H1 (cell line): Measurements from ENCODE around the gene TMPRSS4. TPM values are rescaled to one million over a fixed set of nuclear protein-coding genes. Genes with fewer than 3 reads are reported as not detected.

Source experiments
- CTCF ChIA-PET: fragments of 300-600 bp; sonication (Branson Sonifier 250); formaldehyde crosslinking; loops from one replicate; lab custom pipeline; 2021; ENCODE audit not compliant: partially characterized antibody; lab: Charles Lee
- POLR2A ChIA-PET: fragments of 300-600 bp; sonication (Branson Sonifier 250); formaldehyde crosslinking; loops from one replicate; lab custom pipeline; 2021; ENCODE audit warnings: inconsistent platforms; ENCODE audit not compliant: partially characterized antibody; lab: Charles Lee
- DNase-seq, 2 experiments: peaks; one replicate each; pipeline versions ENCODE4 v3.0.0 to v3.0.0-alpha.2; 2010 to 2022; ENCODE audit warnings: low spot score in 2 of 2, low read depth in 1 of 2, mixed read lengths in 1 of 2
- FAIRE-seq: peaks from 2 replicates; lab custom pipeline; 2011; peaks lifted over from hg19 to GRCh38; lab: Jason Lieb, UNC
- H2AFZ ChIP-seq: 2 replicates; pipeline ENCODE4 v1.8.1; 2012; ENCODE audit warnings: low read length, inconsistent platforms
- H2AK5ac ChIP-seq: 2 replicates; pipeline ENCODE4 v1.6.1; 2013; ENCODE audit warnings: low read depth, low read length
- H2BK120ac ChIP-seq: replicated peaks from 2 replicates; pipeline ENCODE3; 2013; ENCODE audit warnings: low read depth, low read length, inconsistent platforms
- H2BK12ac ChIP-seq: 2 replicates; pipeline ENCODE4 v1.6.1; 2013; ENCODE audit warnings: low read depth, low read length
- H2BK15ac ChIP-seq: 2 replicates; pipeline ENCODE4 v1.6.1; 2013; ENCODE audit warnings: low read length
- H2BK20ac ChIP-seq: 2 replicates; pipeline ENCODE4 v1.6.1; 2013; ENCODE audit warnings: low read length
- H2BK5ac ChIP-seq: 2 replicates; pipeline ENCODE4 v1.6.1; 2013; ENCODE audit warnings: low read depth, low read length
- H3K14ac ChIP-seq: 2 replicates; pipeline ENCODE4 v1.6.1; 2013; ENCODE audit warnings: inconsistent platforms; ENCODE audit not compliant: insufficient read length
- H3K18ac ChIP-seq: 2 replicates; pipeline ENCODE4 v1.6.1; 2013; ENCODE audit warnings: low read length; ENCODE audit errors: extremely low read depth
- H3K23ac ChIP-seq: 2 replicates; pipeline ENCODE4 v1.6.1; 2013; ENCODE audit warnings: inconsistent platforms; ENCODE audit not compliant: insufficient read length
- H3K23me2 ChIP-seq: 2 replicates; pipeline ENCODE4 v1.6.1; 2013; ENCODE audit warnings: low read depth, low read length
- H3K27ac ChIP-seq: 2 replicates; pipeline ENCODE4 v1.6.1; 2011; ENCODE audit warnings: low read depth, low read length, inconsistent platforms
- H3K27me3 ChIP-seq, 4 experiments: replicated peaks in 1 of 4; 1 replicate in 1 of 4; 2 replicates in 3 of 4; pipeline versions ENCODE4 v1.6.1 to v1.8.1; 2011 to 2013; ENCODE audit warnings: low read length in 3 of 4, mild to moderate bottlenecking in 3 of 4, inconsistent platforms in 2 of 4, mixed read lengths in 2 of 4, moderate library complexity in 1 of 4; ENCODE audit not compliant: control insufficient read depth in 3 of 4, insufficient read depth in 3 of 4; ENCODE audit errors: extremely low read depth in 1 of 4
- H3K36me3 ChIP-seq, 4 experiments: 2 replicates each; pipeline versions ENCODE4 v1.6.1 to v1.8.1; 2011 to 2013; ENCODE audit warnings: mild to moderate bottlenecking in 4 of 4, low read length in 3 of 4, moderate library complexity in 2 of 4, control low read depth in 1 of 4, inconsistent platforms in 1 of 4; ENCODE audit not compliant: insufficient read depth in 4 of 4, control insufficient read depth in 2 of 4
- H3K4ac ChIP-seq: replicated peaks from 2 replicates; pipeline ENCODE3; 2013; ENCODE audit warnings: low read length, low read depth, mixed read lengths, inconsistent platforms; ENCODE audit not compliant: insufficient read length
- H3K4me1 ChIP-seq, 4 experiments: replicated peaks in 1 of 4; 1 replicate in 1 of 4; 2 replicates in 3 of 4; pipeline versions ENCODE4 v1.6.1 to v1.8.1; 2011 to 2013; ENCODE audit warnings: low read length in 3 of 4, inconsistent platforms in 2 of 4, mixed read lengths in 1 of 4; ENCODE audit not compliant: insufficient read depth in 4 of 4, control insufficient read depth in 3 of 4
- H3K4me2 ChIP-seq, 2 experiments: 2 replicates each; pipeline versions ENCODE4 v1.6.1 to v1.8.1; 2011 to 2013; ENCODE audit warnings: low read depth in 2 of 2, low read length in 2 of 2, control low read depth in 1 of 2, inconsistent platforms in 1 of 2, mild to moderate bottlenecking in 1 of 2; ENCODE audit not compliant: insufficient read depth in 1 of 2
- H3K4me3 ChIP-seq, 4 experiments: fragments of 200-600, 300-600 bp in 1 of 4; sonication (generic), shearing (Covaris generic), sonication (Bioruptor Twin) in 1 of 4; 2 replicates each; pipeline versions ENCODE4 v1.5.1 to v1.8.1; 2011 to 2016; ENCODE audit warnings: low read length in 4 of 4, low read depth in 3 of 4, control low read depth in 2 of 4, inconsistent platforms in 2 of 4, mild to moderate bottlenecking in 2 of 4, mixed read lengths in 1 of 4, moderate library complexity in 1 of 4; ENCODE audit not compliant: insufficient read depth in 2 of 4; ENCODE audit errors: extremely low read depth in 1 of 4
- H3K56ac ChIP-seq: replicated peaks from 2 replicates; pipeline ENCODE3; 2013; ENCODE audit warnings: low read depth, mild to moderate bottlenecking, mixed read lengths, low read length, inconsistent platforms; ENCODE audit not compliant: insufficient read length
- H3K79me1 ChIP-seq: 2 replicates; pipeline ENCODE4 v1.6.1; 2013; ENCODE audit warnings: low read depth, low read length, control low read depth
- H3K79me2 ChIP-seq, 2 experiments: 2 replicates each; pipeline versions ENCODE4 v1.6.1 to v1.8.1; 2012 to 2013; ENCODE audit warnings: low read length in 2 of 2, mild to moderate bottlenecking in 2 of 2, inconsistent platforms in 1 of 2; ENCODE audit not compliant: insufficient read depth in 2 of 2, control insufficient read depth in 1 of 2
- H3K9ac ChIP-seq, 4 experiments: replicated peaks in 1 of 4; 1 replicate in 1 of 4; 2 replicates in 3 of 4; pipeline versions ENCODE4 v1.6.1 to v1.8.1; 2011 to 2013; ENCODE audit warnings: low read depth in 3 of 4, low read length in 3 of 4, control low read depth in 2 of 4, mild to moderate bottlenecking in 2 of 4, moderate library complexity in 2 of 4, inconsistent platforms in 1 of 4; ENCODE audit errors: extremely low read depth in 1 of 4
- H3K9me3 ChIP-seq, 2 experiments: 2 replicates each; pipeline versions ENCODE4 v1.6.1 to v1.8.1; 2012 to 2013; ENCODE audit warnings: mild to moderate bottlenecking in 2 of 2, moderate library complexity in 2 of 2, control low read depth in 1 of 2, inconsistent platforms in 1 of 2, low read depth in 1 of 2, low read length in 1 of 2, mixed read lengths in 1 of 2; ENCODE audit not compliant: insufficient read depth in 2 of 2
- H4K20me1 ChIP-seq, 2 experiments: replicated peaks in 1 of 2; 2 replicates each; pipeline versions ENCODE3 to v1.8.1; 2011 to 2013; ENCODE audit warnings: inconsistent platforms in 2 of 2, low read length in 2 of 2, mild to moderate bottlenecking in 1 of 2; ENCODE audit not compliant: insufficient read depth in 2 of 2, control insufficient read depth in 1 of 2
- H4K5ac ChIP-seq: 2 replicates; pipeline ENCODE4 v1.6.1; 2013; ENCODE audit warnings: low read length, low read depth, mixed read lengths, inconsistent platforms; ENCODE audit not compliant: insufficient read length
- H4K8ac ChIP-seq: 2 replicates; pipeline ENCODE4 v1.8.0; 2013; ENCODE audit warnings: mild to moderate bottlenecking, moderate library complexity, low read length, inconsistent platforms; ENCODE audit not compliant: insufficient read depth; ENCODE audit errors: extremely low read depth
- H4K91ac ChIP-seq: replicated peaks from 2 replicates; pipeline ENCODE3; 2013; ENCODE audit warnings: low read length, mixed read lengths, inconsistent platforms; ENCODE audit not compliant: insufficient read length
- GTF2F1 ChIP-seq: IDR thresholded peaks from 2 replicates; pipeline ENCODE4 v1.6.1; 2012; ENCODE audit warnings: low read depth, low read length, improper control_type of control experiment, borderline replicate concordance
- RNF2 ChIP-seq: fragments of 200-900, 300-1000 bp; sonication (generic); IDR thresholded peaks from 2 replicates; pipeline ENCODE4 v1.7.1; 2016; ENCODE audit warnings: borderline replicate concordance, low read depth, mild to moderate bottlenecking, antibody characterized with exemption, low read length; ENCODE audit not compliant: poor library complexity, severe bottlenecking; ENCODE audit errors: missing control alignments
- TBP ChIP-seq: IDR thresholded peaks from 2 replicates; pipeline ENCODE4 v1.6.1; 2011; ENCODE audit warnings: low read depth, low read length, improper control_type of control experiment
- WGBS, 2 experiments: shearing (Covaris generic) in 1 of 2; methylation state at CpG; one replicate each; pipeline versions ENCODE4 v1.1.6 to v1.1.7; 2013 to 2015; ENCODE audit warnings: low lambda C conversion rate in 2 of 2, mixed read lengths in 2 of 2, inconsistent platforms in 1 of 2, low coverage in 1 of 2, missing lambda C conversion rate in 1 of 2; ENCODE audit not compliant: insufficient replicate concordance in 2 of 2, insufficient coverage in 1 of 2, insufficient read length in 1 of 2; ENCODE audit errors: extremely low coverage in 1 of 2, missing lambda C conversion rate in 1 of 2; 5-methylcytosine and 5-hydroxymethylcytosine counted together
- polyA plus RNA-seq, 7 experiments: library from polyadenylated mRNA; depleted of rRNA in 3 of 7; stranded (reverse) in 5 of 7; unstranded in 2 of 7; fragments of >200 nt in 5 of 7; fragments of 200-250 nt in 2 of 7; gene quantifications; 1 replicate in 5 of 7; 2 replicates in 1 of 7; 4 replicates in 1 of 7; pipeline versions ENCODE4 v1.2.1 to v1.2.3, GENCODE V29; 2011 to 2013; ENCODE audit warnings: missing spikeins in 2 of 7, mixed read lengths in 2 of 7
- total RNA-seq: library from RNA; stranded (reverse); fragmentation: NEBNext Ultra II Directional; extraction: Animal tissue kit (Norgen Biotek cat#: 25700); gene quantifications from 2 replicates; pipeline ENCODE4 v1.2.1, GENCODE V29; 2021

The TMPRSS4 gene
- total and polyA plus RNA-seq, 2 of the 8 experiments (the other 6 are each of a cell fraction or from before 2014, with no cell fraction given) = 0.11 to 0.58 TPM

- FAIRE-seq (no peak), DNase-seq (no peak)
- Histone ChIP-seq H3K23ac (no peak overlapping the region), H3K36me3 (no peaks in the 10 kb centered on the region), H3K79me1 (no peaks in the 10 kb centered on the region), H4K5ac (no peak overlapping the region), H2BK5ac (0 out of 2 replicates have a peak overlapping the region, but pooled peaks have one; percentile 69), H2BK20ac (peak overlapping the region; percentile 11; the same call in 1 of the 2 replicates), H3K4me1 (peaks cover 4 to 67% (median 48%) of the 10 kb centered on the region in 4 experiments), H3K14ac (no peak overlapping the region), H3K9ac (no peak overlapping the region), H3K79me2 (no peaks in the 10 kb centered on the region), H3K27ac (no peak overlapping the region), H2AK5ac (no peak overlapping the region), H4K91ac (peak overlapping the region; percentile 68), H3K18ac (peak overlapping the region; percentile 89), H4K20me1 (no peaks in the 10 kb centered on the region), H3K4ac (no peak overlapping the region), H2BK15ac (0 out of 2 replicates have a peak overlapping the region, but pooled peaks have one; percentile 97), H3K4me3 (peak overlapping the region; percentile 68 to 96 (median 77)), H3K9me3 (no peaks in the 10 kb centered on the region), H2BK120ac (peak overlapping the region; percentile 31), H3K56ac (no peak overlapping the region), H3K23me2 (peaks cover 27% of the 10 kb centered on the region), H2BK12ac (peak overlapping the region; percentile 75; the same call in 1 of the 2 replicates), H3K4me2 (peak overlapping the region; percentile 91 to 98), H3K27me3 (peaks cover 34 to 84% (median 79%) of the 10 kb centered on the region in 4 experiments), H2AFZ (0 out of 2 replicates have a peak overlapping the region, but pooled peaks have one; percentile 21), H4K8ac (peak overlapping the region; percentile 9; the same call in 1 of the 2 replicates)
- POLR2A ChIA-PET = interaction anchor here (1.6 to 1.7 kb wide), 2 partner anchors 18 to 27 kb away, joined by 4 to 12 read pairs; no protein-coding TSS in a partner anchor
- WGBS, 2 experiments = 2% methylated on average over 14 of the region's 16 CpGs; no CpG with 5 or more reads in 1 of the 2 experiments
- peak; percentile 32 for TF ChIP-seq RNF2
- no peak for TF ChIP-seq GTF2F1
- TF ChIP-seq TBP = no peak
- CTCF ChIA-PET = interaction anchor here (1.0 to 12.7 kb wide), 3 partner anchors 11 to 17 kb away, joined by 3 to 245 read pairs (median 10); no protein-coding TSS in a partner anchor
Measured at GRCh38 chr11:118153516-118153915, 76.6 kb downstream of the TMPRSS4 start.
